KMS-11 (cell line): ENCODE results near the gene TBX21.

Experiments used
- H2AFZ ChIP-seq: fragments of 200-600 bp; sonication (generic); 2 replicates; pipeline ENCODE4 v1.6.1; 2016; ENCODE audit warnings: antibody characterized with exemption, mixed run types, low read depth
- H3K27ac ChIP-seq: fragments of 200-600 bp; sonication (generic); 2 replicates; pipeline ENCODE4 v1.6.1; 2016; ENCODE audit warnings: mild to moderate bottlenecking, mixed run types
- H3K27me3 ChIP-seq: fragments of 200-600 bp; sonication (generic); 2 replicates; pipeline ENCODE4 v1.6.1; 2017; ENCODE audit warnings: mild to moderate bottlenecking, low read depth, mixed run types, moderate library complexity; ENCODE audit not compliant: insufficient read depth
- H3K36me3 ChIP-seq: fragments of 200-600 bp; sonication (generic); 2 replicates; pipeline ENCODE4 v1.6.1; 2017; ENCODE audit warnings: mild to moderate bottlenecking, mixed run types; ENCODE audit not compliant: insufficient read depth
- H3K4me1 ChIP-seq: fragments of 200-600 bp; sonication (generic); 2 replicates; pipeline ENCODE4 v1.6.1; 2016; ENCODE audit warnings: mild to moderate bottlenecking, low read depth, mixed run types; ENCODE audit not compliant: poor library complexity, severe bottlenecking
- H3K4me2 ChIP-seq: fragments of 200-600 bp; sonication (generic); 2 replicates; pipeline ENCODE4 v1.7.0; 2016; ENCODE audit warnings: mild to moderate bottlenecking, mixed run types
- H3K4me3 ChIP-seq: fragments of 200-600 bp; sonication (generic); IDR thresholded peaks from 2 replicates; pipeline ENCODE4 v1.6.1; 2017; ENCODE audit warnings: low read depth, low read length, mixed read lengths; ENCODE audit not compliant: insufficient read depth
- H3K79me2 ChIP-seq: fragments of 200-600 bp; sonication (generic); 2 replicates; pipeline ENCODE4 v1.6.1; 2016; ENCODE audit warnings: low read depth, mixed run types; ENCODE audit not compliant: insufficient read depth
- H3K9ac ChIP-seq: fragments of 200-600 bp; sonication (generic); 2 replicates; pipeline ENCODE4 v1.6.1; 2016; ENCODE audit warnings: mild to moderate bottlenecking, mixed run types
- H4K20me1 ChIP-seq: fragments of 200-600 bp; sonication (generic); 2 replicates; pipeline ENCODE4 v1.6.1; 2016; ENCODE audit warnings: mild to moderate bottlenecking, mixed run types; ENCODE audit not compliant: insufficient read depth
- TF ChIP-seq, protein P1 (sequence below): fragments of 200-600 bp; sonication (generic); conservative IDR thresholded peaks from 2 replicates; pipeline ENCODE4 v1.6.1; 2017; ENCODE audit warnings: low read depth, mild to moderate bottlenecking, antibody characterized with exemption, low read length, moderate library complexity, mixed read lengths

TBX21 gene

DNA sequence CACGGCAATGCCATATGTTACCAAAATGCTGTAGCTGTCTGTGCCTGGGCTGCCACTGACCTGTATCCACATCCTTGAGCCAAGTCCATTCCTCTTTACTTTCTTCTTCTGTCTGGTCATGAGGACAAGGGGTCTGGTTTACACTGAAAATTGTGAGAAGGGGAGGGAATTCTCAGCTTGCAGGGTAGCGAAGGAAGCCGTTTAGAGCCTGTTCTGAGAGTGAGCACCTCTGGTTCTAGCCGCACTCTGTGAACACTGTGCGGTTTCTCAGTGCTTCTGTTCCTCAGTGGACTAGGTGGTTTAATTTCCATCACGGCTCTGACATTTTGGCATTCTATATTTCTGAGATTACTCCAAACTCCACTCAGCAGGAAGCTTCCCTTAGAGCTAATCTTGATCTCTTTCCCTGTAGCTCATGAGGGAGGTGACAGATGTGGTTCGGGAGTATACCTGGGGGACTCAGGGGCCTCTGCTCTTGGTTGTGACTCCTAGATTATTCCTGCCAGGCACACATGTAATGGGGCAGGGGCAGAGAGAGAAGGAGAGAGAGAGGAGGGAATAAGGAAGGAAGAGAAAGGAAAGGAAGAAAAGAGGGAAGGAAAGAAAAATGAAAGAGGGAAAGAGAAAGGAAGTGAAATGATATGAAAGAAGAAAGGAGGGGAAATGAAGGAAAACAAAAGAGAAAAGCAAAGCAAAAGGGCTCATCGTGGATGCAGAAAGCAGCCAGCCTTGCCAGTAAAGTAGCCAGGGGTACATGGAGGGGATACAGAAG is 14.2 kb upstream of the TBX21 start:
- H3K4me1 ChIP-seq: peaks cover 45% of the 10 kb centered on the region

DNA sequence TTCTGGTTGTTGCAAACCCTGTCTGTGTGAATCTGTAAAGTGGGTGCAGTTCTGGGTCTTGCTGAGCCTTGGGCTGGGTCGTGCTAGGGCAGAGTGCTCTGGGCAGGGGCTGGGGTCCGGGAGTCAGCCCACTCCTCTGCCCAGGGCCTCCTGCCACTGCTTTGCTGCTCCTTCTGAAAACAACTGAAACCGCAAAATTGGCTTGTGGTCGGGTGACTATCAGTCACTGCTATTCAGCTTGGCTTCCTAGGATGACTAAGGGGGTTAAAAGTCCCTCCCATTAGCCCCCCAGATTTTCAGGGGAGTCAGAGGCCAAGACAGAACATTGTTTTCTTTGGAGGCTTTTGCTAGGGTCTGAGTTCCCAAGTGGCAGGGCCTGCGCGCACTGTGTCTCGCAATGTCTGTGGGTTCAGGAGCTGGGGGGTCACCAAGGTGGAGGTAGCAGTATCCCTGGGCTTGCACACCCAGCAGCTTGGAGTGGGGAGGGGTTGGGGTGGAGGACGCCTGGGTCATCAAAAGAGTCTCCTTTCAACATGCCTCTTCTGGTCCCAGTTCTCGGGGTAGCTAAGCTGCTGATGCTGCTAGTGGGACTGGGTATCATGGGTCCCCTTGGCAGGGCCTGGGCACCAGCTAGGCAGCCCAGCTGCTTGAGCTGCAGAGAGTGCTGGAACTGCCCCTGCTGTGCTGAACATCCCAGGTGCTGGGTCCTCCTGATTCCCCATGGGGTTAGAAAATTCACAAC is 13.5 kb upstream of the TBX21 start:
- Histone ChIP-seq H4K20me1 (no peaks in the 10 kb centered on the region), H3K9ac (peak overlapping the region; percentile 14; the same call in 1 of the 2 replicates), H3K4me2 (peak overlapping the region; percentile 98), H3K27me3 (no peaks in the 10 kb centered on the region), H3K4me1 (peaks cover 45% of the 10 kb centered on the region), H3K27ac (peak overlapping the region; percentile 45; the same call in 1 of the 2 replicates), H3K36me3 (no peaks in the 10 kb centered on the region), H3K4me3 (no peak overlapping the region), H2AFZ (peak overlapping the region; percentile 26; the same call in 1 of the 2 replicates), H3K79me2 (no peaks in the 10 kb centered on the region)
- TF ChIP-seq, protein P1, sequence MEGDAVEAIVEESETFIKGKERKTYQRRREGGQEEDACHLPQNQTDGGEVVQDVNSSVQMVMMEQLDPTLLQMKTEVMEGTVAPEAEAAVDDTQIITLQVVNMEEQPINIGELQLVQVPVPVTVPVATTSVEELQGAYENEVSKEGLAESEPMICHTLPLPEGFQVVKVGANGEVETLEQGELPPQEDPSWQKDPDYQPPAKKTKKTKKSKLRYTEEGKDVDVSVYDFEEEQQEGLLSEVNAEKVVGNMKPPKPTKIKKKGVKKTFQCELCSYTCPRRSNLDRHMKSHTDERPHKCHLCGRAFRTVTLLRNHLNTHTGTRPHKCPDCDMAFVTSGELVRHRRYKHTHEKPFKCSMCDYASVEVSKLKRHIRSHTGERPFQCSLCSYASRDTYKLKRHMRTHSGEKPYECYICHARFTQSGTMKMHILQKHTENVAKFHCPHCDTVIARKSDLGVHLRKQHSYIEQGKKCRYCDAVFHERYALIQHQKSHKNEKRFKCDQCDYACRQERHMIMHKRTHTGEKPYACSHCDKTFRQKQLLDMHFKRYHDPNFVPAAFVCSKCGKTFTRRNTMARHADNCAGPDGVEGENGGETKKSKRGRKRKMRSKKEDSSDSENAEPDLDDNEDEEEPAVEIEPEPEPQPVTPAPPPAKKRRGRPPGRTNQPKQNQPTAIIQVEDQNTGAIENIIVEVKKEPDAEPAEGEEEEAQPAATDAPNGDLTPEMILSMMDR: no peak

More for the DNA sequence above, 14.2 kb upstream of the TBX21 start:
- H3K9ac ChIP-seq: 0 out of 2 replicates have a peak overlapping the region, but pooled peaks have one; percentile 14
- H3K4me3 ChIP-seq: no peak overlapping the region
- no peaks in the 10 kb centered on the region for H3K27me3 ChIP-seq
- H3K4me2 ChIP-seq: peak overlapping the region; percentile 98
- H2AFZ ChIP-seq: peak overlapping the region; percentile 28; the same call in 1 of the 2 replicates
- peak overlapping the region; percentile 45; the same call in 1 of the 2 replicates for H3K27ac ChIP-seq
- TF ChIP-seq, protein P1: no peak
- H4K20me1 ChIP-seq: no peaks in the 10 kb centered on the region
- no peaks in the 10 kb centered on the region for H3K36me3 ChIP-seq
- H3K79me2 ChIP-seq: no peaks in the 10 kb centered on the region

DNA sequence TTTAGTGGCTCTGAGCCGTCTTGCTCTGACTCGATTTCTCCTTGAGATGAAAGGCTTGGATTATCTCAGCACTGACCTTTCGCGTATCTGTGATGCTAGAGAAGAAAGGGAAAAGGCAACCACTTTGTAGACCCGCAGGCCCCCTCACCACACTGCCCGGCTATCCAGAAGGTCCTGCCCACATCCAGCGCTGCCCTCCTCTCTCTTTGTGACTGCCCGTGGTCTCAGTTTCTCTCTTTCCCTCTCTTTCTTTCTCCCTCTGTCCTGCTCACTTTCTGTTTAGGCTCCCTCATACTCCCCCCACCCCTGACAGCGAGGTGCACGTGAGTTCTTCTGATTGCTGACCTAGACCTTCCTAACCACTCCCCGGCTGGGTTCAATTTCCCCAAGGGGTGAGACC is 12.8 kb upstream of the TBX21 start:
- Histone ChIP-seq H3K36me3 (no peaks in the 10 kb centered on the region), H3K27me3 (no peaks in the 10 kb centered on the region), H2AFZ (peak overlapping the region; percentile 26; the same call in 1 of the 2 replicates), H3K79me2 (no peaks in the 10 kb centered on the region), H3K4me2 (peak overlapping the region; percentile 98), H3K9ac (peak overlapping the region; percentile 14; the same call in 1 of the 2 replicates), H3K27ac (peak overlapping the region; percentile 45; the same call in 1 of the 2 replicates), H4K20me1 (no peaks in the 10 kb centered on the region), H3K4me1 (peaks cover 45% of the 10 kb centered on the region), H3K4me3 (no peak overlapping the region)
- TF ChIP-seq, protein P1: no peak

DNA sequence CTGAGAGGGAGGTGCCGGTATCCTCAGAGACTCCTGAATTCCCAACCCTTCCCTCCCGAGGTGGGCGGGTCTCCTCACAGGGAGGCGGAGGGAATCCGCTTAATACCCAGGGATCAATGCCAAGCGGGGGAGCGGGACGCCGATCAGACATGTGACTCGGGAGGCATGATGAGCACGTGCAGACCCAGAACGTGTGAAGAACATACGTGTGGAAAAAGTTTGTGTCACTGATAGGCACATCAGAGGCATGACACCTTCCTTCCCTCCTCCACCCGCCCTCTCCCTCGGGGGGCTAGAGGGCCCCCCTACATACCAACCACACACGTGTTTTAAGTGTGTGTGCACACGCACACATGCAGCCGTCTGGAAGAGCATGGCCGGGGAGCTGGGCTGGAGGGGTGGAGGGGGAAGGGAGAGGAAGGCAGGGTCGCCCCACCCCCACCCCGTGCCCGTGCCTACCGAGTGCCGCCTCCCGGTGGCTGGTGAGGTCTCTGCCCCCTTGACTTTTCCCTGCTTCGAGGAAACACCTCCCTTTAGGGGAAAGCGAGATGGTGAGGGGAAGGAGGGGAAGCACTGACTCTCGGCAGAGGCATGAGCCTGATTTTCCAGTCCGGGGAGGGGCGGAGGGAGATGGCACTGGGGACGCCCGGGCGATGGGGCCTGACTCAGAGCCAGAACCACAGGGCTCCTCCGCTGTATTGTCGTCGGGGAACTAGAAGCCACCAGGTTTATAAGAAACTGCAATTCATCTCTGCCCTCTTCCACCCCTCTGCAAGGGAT is 12.1 kb upstream of the TBX21 start:
- Histone ChIP-seq H3K4me3 (no peak overlapping the region), H3K4me1 (peaks cover 45% of the 10 kb centered on the region)

More for the DNA sequence above, 12.1 kb upstream of the TBX21 start:
- Histone ChIP-seq H3K27ac (no peak overlapping the region), H4K20me1 (no peaks in the 10 kb centered on the region), H3K9ac (no peak overlapping the region), H3K79me2 (no peaks in the 10 kb centered on the region), H3K36me3 (no peaks in the 10 kb centered on the region), H3K27me3 (no peaks in the 10 kb centered on the region), H3K4me2 (peak overlapping the region; percentile 98), H2AFZ (no peak overlapping the region; the same call in 1 of the 2 replicates)
- TF ChIP-seq, protein P1: no peak
